OCI-LY3 (cell line): ENCODE measurements around the gene OR2L2.

Experiments used
- H2AFZ ChIP-seq: fragments of 200-600, 300-600 bp; shearing (Covaris generic); 2 replicates; pipeline ENCODE4 v1.6.0; 2014; ENCODE audit warnings: antibody characterized with exemption, low read depth, low read length
- H3K27ac ChIP-seq: fragments of 200-600, 300-600 bp; sonication (generic); 2 replicates; pipeline ENCODE4 v1.5.1; 2014; ENCODE audit warnings: mild to moderate bottlenecking, low read length, moderate library complexity, mixed read lengths
- H3K27me3 ChIP-seq: fragments of 200-600, 300-600 bp; sonication (generic); 2 replicates; pipeline ENCODE4 v1.6.1; 2014; ENCODE audit warnings: low read depth, low read length, mixed read lengths
- H3K36me3 ChIP-seq: fragments of 200-600, 300-600 bp; sonication (generic); replicated peaks from 2 replicates; pipeline ENCODE3; 2014; ENCODE audit warnings: low read depth, low read length, mixed read lengths
- H3K4me1 ChIP-seq: fragments of 300-600, 200-600 bp; sonication (generic); 2 replicates; pipeline ENCODE4 v1.6.1; 2014; ENCODE audit warnings: low read length, mixed read lengths
- H3K4me2 ChIP-seq: fragments of 200-600, 300-600 bp; sonication (generic); 2 replicates; pipeline ENCODE4 v1.6.1; 2014; ENCODE audit warnings: low read length, mixed read lengths
- H3K4me3 ChIP-seq: fragments of 300-600, 200-600 bp; sonication (generic); 2 replicates; pipeline ENCODE4 v1.5.1; 2014; ENCODE audit warnings: antibody characterized with exemption, mild to moderate bottlenecking, low read length, moderate library complexity
- H3K79me2 ChIP-seq: fragments of 300-600, 200-600 bp; shearing (Covaris generic); 2 replicates; pipeline ENCODE4 v1.6.1; 2014; ENCODE audit warnings: mild to moderate bottlenecking, low read length, mixed read lengths
- H3K9ac ChIP-seq: fragments of 300-600, 200-600 bp; shearing (Covaris generic); 2 replicates; pipeline ENCODE4 v1.6.0; 2014; ENCODE audit warnings: mild to moderate bottlenecking, low read length, moderate library complexity
- H3K9me3 ChIP-seq: fragments of 200-600, 300-600 bp; shearing (Covaris generic); 2 replicates; pipeline ENCODE4 v1.6.1; 2014; ENCODE audit warnings: low read length, mixed read lengths; ENCODE audit not compliant: insufficient read depth
- H4K20me1 ChIP-seq: fragments of 200-600, 300-600 bp; sonication (generic); 2 replicates; pipeline ENCODE4 v1.6.1; 2016; ENCODE audit warnings: low read length, mixed read lengths; ENCODE audit not compliant: insufficient read depth
- CTCF ChIP-seq: fragments of 200-600, 300-600 bp; sonication (generic); IDR thresholded peaks from 2 replicates; pipeline ENCODE4 v1.5.1; 2014; ENCODE audit warnings: antibody characterized with exemption, low read length, low read depth
- EZH2phosphoT487 ChIP-seq: fragments of 200-600 bp; shearing (Covaris generic); IDR thresholded peaks from 2 replicates; pipeline ENCODE4 v1.6.1; 2018; ENCODE audit warnings: antibody characterized with exemption, mixed run types, low read depth

OR2L2 gene

DNA sequence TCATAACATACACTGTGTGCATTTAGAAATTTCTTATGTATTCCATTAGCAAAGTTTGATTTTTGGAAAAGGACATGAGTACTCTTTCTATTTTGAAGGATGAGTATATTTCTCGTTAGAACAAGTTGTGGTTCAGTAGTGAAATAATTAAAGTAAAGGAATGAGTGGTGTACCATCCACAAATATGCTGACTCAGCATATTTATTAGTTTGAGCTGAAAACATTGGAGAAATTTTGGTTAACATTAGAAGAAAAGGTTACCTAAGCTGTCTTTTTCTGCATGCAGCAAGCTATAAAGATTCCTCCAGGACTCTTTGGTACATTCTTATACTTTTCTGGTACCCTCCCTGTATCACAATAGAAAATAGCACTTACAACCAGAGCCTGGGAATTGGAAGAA is 22.1 kb upstream of the OR2L2 start:
- H3K9ac ChIP-seq, result no peak overlapping the region
- no peaks in the 10 kb centered on the region for H3K79me2 ChIP-seq
- no peak overlapping the region for H2AFZ ChIP-seq
- H3K9me3 ChIP-seq, result 0 out of 2 replicates have a peak, but pooled peaks cover 2% of the 10 kb centered on the region
- TF ChIP-seq CTCF, result no peak
- TF ChIP-seq EZH2phosphoT487, result no peak
- H3K36me3 ChIP-seq, result no peaks in the 10 kb centered on the region
- H3K4me1 ChIP-seq, result no peaks in the 10 kb centered on the region
- no peak overlapping the region for H3K27ac ChIP-seq
- no peaks in the 10 kb centered on the region for H4K20me1 ChIP-seq
- H3K27me3 ChIP-seq, result no peaks in the 10 kb centered on the region
- no peak overlapping the region for H3K4me3 ChIP-seq
- no peak overlapping the region for H3K4me2 ChIP-seq

DNA sequence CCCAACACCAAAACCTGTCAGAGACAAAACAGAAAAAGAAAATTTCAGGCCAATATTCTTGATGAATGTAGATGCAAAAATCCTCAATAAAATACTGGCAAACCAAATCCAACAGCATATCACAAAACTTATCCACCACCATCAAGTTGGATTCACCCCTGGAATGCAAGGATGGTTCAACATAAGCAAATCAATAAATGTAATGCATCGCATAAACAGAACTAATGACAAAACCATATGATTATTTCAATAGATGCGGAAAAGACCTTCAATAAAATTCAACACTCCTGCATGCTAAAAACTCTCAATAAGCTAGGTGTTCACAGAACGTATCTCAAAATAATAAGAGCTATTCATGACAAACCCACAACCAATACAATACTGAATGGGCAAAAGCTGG is 20.2 kb upstream of the OR2L2 start:
- H4K20me1 ChIP-seq, result no peaks in the 10 kb centered on the region
- H3K9me3 ChIP-seq, result 0 out of 2 replicates have a peak, but pooled peaks cover 2% of the 10 kb centered on the region
- no peaks in the 10 kb centered on the region for H3K4me1 ChIP-seq
- no peak overlapping the region for H3K27ac ChIP-seq
- H3K9ac ChIP-seq, result no peak overlapping the region
- no peak overlapping the region for H3K4me2 ChIP-seq
- H3K36me3 ChIP-seq, result no peaks in the 10 kb centered on the region
- no peaks in the 10 kb centered on the region for H3K27me3 ChIP-seq
- H3K4me3 ChIP-seq, result no peak overlapping the region
- no peaks in the 10 kb centered on the region for H3K79me2 ChIP-seq
- no peak overlapping the region for H2AFZ ChIP-seq
- TF ChIP-seq EZH2phosphoT487 (no peak), CTCF (no peak)

DNA sequence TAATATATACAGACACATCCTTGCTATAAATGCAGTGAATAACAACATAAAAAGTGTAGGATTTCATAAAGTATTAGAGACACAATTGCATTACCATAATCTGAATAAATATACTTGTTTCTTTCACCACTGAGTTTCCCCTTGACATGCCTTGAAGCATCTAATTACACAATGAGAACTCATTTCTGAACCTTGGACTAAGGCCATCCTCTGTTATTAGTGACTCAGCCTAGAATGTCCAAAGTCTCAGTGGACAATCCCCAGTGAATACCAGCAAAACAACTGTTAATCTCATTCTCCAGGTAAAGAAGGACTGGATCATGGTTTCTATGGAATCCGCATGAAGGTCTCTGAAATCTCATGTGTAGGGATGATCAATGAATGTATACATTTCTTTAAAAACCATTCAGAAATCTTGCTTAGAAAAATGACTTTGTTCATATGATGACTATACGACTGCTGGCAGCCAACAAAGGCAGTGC is 16.6 kb upstream of the OR2L2 start, which contains the start of gene OR2L5:
OR2L5 (plus strand) TSS at position 432 of the 482 bp plus-strand sequence. CDS start 8,288 bp downstream, outside the sequence.
- Histone ChIP-seq H3K4me3 (no peak within 1 kb of the TSS), H2AFZ (no peak within 1 kb of the TSS), H3K9me3 (0 out of 2 replicates have a peak, but pooled peaks cover 2% of the 10 kb centered on the region), H3K4me2 (no peak within 1 kb of the TSS), H3K36me3 (no peaks in the 10 kb centered on the region), H3K79me2 (no peaks in the 10 kb centered on the region), H3K4me1 (no peaks in the 10 kb centered on the region), H4K20me1 (no peaks in the 10 kb centered on the region), H3K27me3 (no peaks in the 10 kb centered on the region), H3K9ac (no peak within 1 kb of the TSS), H3K27ac (no peak within 1 kb of the TSS)
- TF ChIP-seq EZH2phosphoT487 (no peak), CTCF (no peak)

GRCh38 chr1:248015803-248016202 is 14.1 kb upstream of the OR2L2 start:
- no peaks in the 10 kb centered on the region for H3K79me2 ChIP-seq
- H3K4me2 ChIP-seq, result no peak overlapping the region
- H3K27me3 ChIP-seq, result no peaks in the 10 kb centered on the region
- no peaks in the 10 kb centered on the region for H3K36me3 ChIP-seq
- H3K4me1 ChIP-seq, result no peaks in the 10 kb centered on the region
- no peaks in the 10 kb centered on the region for H3K9me3 ChIP-seq
- TF ChIP-seq CTCF (no peak), EZH2phosphoT487 (no peak)
- H3K9ac ChIP-seq, result no peak overlapping the region
- H2AFZ ChIP-seq, result no peak overlapping the region
- H3K27ac ChIP-seq, result no peak overlapping the region
- H4K20me1 ChIP-seq, result no peaks in the 10 kb centered on the region
- no peak overlapping the region for H3K4me3 ChIP-seq
